Measurements from ENCODE around the gene EPB41L4B.

DNA sequence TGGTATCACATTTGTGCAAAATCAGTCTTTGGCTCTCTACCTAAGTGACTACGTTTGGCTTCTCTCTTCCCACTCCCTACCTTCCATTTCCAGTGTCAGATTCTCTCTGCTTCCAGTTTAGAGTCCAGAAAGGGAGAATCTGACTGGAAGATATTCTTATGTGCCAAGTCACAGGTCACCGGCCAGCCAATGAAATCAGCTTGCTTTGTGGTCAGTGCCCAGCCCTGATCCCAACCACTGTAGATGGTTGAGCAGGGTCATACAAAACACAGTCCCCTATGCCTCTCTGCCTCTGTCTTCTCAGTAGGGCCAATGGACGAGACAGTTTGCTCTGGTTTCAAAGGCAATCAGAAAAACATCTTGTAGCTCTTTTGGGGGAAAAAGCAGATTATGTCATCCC, 15.6 kb upstream of the EPB41L4B start:
- no peak for TF ChIP-seq CTCF (conservative IDR thresholded peaks at IDR 0.05; ENCODE audit: low read depth, low read length)
- no peak for TF ChIP-seq SMC3 (IDR thresholded peaks at IDR 0.05; ENCODE audit: low read depth, low read length)
- TF ChIP-seq BHLHE40 (IDR thresholded peaks at IDR 0.05; ENCODE audit: low read depth, low read length) = no peak
- TF ChIP-seq POLR2A (IDR thresholded peaks at IDR 0.05; ENCODE audit: low read depth, low read length) = no peak
- no peak for TF ChIP-seq FOS (IDR thresholded peaks at IDR 0.05; ENCODE audit: low read depth, low read length)
- no peak for TF ChIP-seq CEBPB (IDR thresholded peaks at IDR 0.05; ENCODE audit: low read depth, low read length)
- TF ChIP-seq MXI1 (IDR thresholded peaks at IDR 0.05; ENCODE audit: borderline replicate concordance, low read depth, low read length) = no peak
- no peak for TF ChIP-seq RAD21 (IDR thresholded peaks at IDR 0.05; ENCODE audit: low read length)
- TF ChIP-seq CHD1 (IDR thresholded peaks at IDR 0.05; ENCODE audit: low read depth, low read length) = no peak
- no peak for TF ChIP-seq USF2 (IDR thresholded peaks at IDR 0.05; ENCODE audit: low read depth, low read length)
- no peak for TF ChIP-seq RCOR1 (IDR thresholded peaks at IDR 0.05; ENCODE audit: insufficient replicate concordance, low read length)
- no peak for TF ChIP-seq RFX5 (IDR thresholded peaks at IDR 0.05; ENCODE audit: low read depth, low read length)

Data from IMR-90 (cell line).